ENCODE data around the gene R3HCC1L.

DNA sequence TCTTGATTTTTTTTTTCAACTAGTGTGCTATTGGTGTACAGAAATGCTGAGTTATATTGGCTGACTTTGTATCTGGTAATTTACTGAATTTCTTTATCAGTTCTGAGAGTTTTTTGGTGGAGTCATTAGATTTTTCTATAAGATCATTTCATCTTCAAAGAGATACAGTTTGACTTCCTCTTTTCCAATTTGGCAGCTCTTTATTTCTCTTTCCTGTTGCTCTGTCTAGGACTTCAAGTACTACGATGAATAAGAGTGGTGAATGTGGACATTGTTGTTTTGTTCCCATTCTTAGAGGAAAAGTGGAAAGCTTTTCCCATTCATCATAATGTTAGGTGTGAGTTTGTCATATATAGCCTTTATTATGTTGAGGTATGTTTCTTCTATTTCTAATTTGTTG lies 83.3 kb downstream of the R3HCC1L start:
- TF ChIP-seq, protein P1, sequence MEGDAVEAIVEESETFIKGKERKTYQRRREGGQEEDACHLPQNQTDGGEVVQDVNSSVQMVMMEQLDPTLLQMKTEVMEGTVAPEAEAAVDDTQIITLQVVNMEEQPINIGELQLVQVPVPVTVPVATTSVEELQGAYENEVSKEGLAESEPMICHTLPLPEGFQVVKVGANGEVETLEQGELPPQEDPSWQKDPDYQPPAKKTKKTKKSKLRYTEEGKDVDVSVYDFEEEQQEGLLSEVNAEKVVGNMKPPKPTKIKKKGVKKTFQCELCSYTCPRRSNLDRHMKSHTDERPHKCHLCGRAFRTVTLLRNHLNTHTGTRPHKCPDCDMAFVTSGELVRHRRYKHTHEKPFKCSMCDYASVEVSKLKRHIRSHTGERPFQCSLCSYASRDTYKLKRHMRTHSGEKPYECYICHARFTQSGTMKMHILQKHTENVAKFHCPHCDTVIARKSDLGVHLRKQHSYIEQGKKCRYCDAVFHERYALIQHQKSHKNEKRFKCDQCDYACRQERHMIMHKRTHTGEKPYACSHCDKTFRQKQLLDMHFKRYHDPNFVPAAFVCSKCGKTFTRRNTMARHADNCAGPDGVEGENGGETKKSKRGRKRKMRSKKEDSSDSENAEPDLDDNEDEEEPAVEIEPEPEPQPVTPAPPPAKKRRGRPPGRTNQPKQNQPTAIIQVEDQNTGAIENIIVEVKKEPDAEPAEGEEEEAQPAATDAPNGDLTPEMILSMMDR (IDR thresholded peaks at IDR 0.05), result no peak
- no peak for TF ChIP-seq POLR2A (IDR thresholded peaks at IDR 0.05)

All from thyroid gland (tissue), 4 donors.